ENCODE data around the gene FFAR1. TPM values are rescaled to one million over a fixed set of nuclear protein-coding genes. Genes with fewer than 3 reads are reported as not detected.

The FFAR1 gene
- total and polyA plus RNA-seq, 5 donors from 2014 or later, result not detected

GRCh38 chr19:35351411-35352176, 3.9 kb downstream of the FFAR1 start:
- H3K27ac Mint-ChIP-seq, result no peak overlapping the region
- peaks cover 0 to 2% (median 0%) of the 10 kb centered on the region in 7 donors for H3K9me3 Mint-ChIP-seq
- no peak for DNase-seq

GRCh38 chr19:35352177-35352447, 4.4 kb downstream of the FFAR1 start:
- Histone ChIP-seq H3K27ac (ENCODE audit: insufficient read depth, low read length, poor library complexity, severe bottlenecking) (no peak overlapping the region), H3K27me3 (ENCODE audit: control insufficient read depth, insufficient read depth, low read length) (no peaks in the 10 kb centered on the region), H3K9me3 (ENCODE audit: control insufficient read depth in 2 of 2, low read length in 2 of 2) (no peaks in the 10 kb centered on the region), H3K4me1 (ENCODE audit: control insufficient read depth, insufficient read depth, low read length, poor library complexity, severe bottlenecking) (peaks cover 11% of the 10 kb centered on the region), H3K36me3 (ENCODE audit: control insufficient read depth, insufficient read depth, low read length) (no peaks in the 10 kb centered on the region), H3K4me3 (ENCODE audit: low read depth, low read length) (no peak overlapping the region)
- H3K4me1 Mint-ChIP-seq, result peaks cover 0 to 14% (median 10%) of the 10 kb centered on the region in 4 donors
- H3K27ac Mint-ChIP-seq, result no peak overlapping the region
- H3K9me3 Mint-ChIP-seq, result peaks cover 0 to 2% (median 0%) of the 10 kb centered on the region in 7 donors
- DNase-seq (no peak), ATAC-seq (ENCODE audit: low read depth in 2 of 2) (no peak)
- H3K4me3 Mint-ChIP-seq, result no peak overlapping the region
- H3K36me3 Mint-ChIP-seq, result no peaks in the 10 kb centered on the region
- peaks cover 31% of the 10 kb centered on the region for H3K27me3 Mint-ChIP-seq

More at GRCh38 chr19:35351411-35352176, 3.9 kb downstream of the FFAR1 start:
- ATAC-seq (ENCODE audit: low read depth in 2 of 2), result no peak
- Mint-ChIP-seq H3K27me3 (peaks cover 29% of the 10 kb centered on the region), H3K36me3 (no peaks in the 10 kb centered on the region), H3K4me1 (peaks cover 0 to 18% (median 12%) of the 10 kb centered on the region in 4 donors), H3K4me3 (no peak overlapping the region)
- Histone ChIP-seq H3K27me3 (ENCODE audit: control insufficient read depth, insufficient read depth, low read length) (no peaks in the 10 kb centered on the region), H3K27ac (ENCODE audit: insufficient read depth, low read length, poor library complexity, severe bottlenecking) (no peak overlapping the region), H3K9me3 (ENCODE audit: control insufficient read depth in 2 of 2, low read length in 2 of 2) (no peaks in the 10 kb centered on the region), H3K4me3 (ENCODE audit: low read depth, low read length) (no peak overlapping the region), H3K36me3 (ENCODE audit: control insufficient read depth, insufficient read depth, low read length) (no peaks in the 10 kb centered on the region), H3K4me1 (ENCODE audit: control insufficient read depth, insufficient read depth, low read length, poor library complexity, severe bottlenecking) (peaks cover 16% of the 10 kb centered on the region)

- H3K9me3 ChIP-seq (ENCODE audit: control insufficient read depth in 2 of 2, low read length in 2 of 2), result no peaks in the 10 kb centered on the region
- no peak overlapping the region for H3K4me3 ChIP-seq (ENCODE audit: low read depth, low read length)
- no peaks in the 10 kb centered on the region for H3K27me3 ChIP-seq (ENCODE audit: control insufficient read depth, insufficient read depth, low read length)
- ATAC-seq (ENCODE audit: low read depth in 2 of 2) (peak; percentile 55 to 62), DNase-seq (peak; percentile 38 to 69 (median 62))
- H3K27ac ChIP-seq (ENCODE audit: insufficient read depth, low read length, poor library complexity, severe bottlenecking), result no peak overlapping the region
- Mint-ChIP-seq H3K27me3 (peaks cover 33% of the 10 kb centered on the region), H3K36me3 (no peaks in the 10 kb centered on the region), H3K4me1 (peaks cover 0 to 9% (median 5%) of the 10 kb centered on the region in 4 donors), H3K4me3 (no peak overlapping the region), H3K27ac (no peak overlapping the region), H3K9me3 (peaks cover 0 to 2% (median 0%) of the 10 kb centered on the region in 7 donors)
- H3K4me1 ChIP-seq (ENCODE audit: control insufficient read depth, insufficient read depth, low read length, poor library complexity, severe bottlenecking), result peaks cover 6% of the 10 kb centered on the region
- H3K36me3 ChIP-seq (ENCODE audit: control insufficient read depth, insufficient read depth, low read length), result no peaks in the 10 kb centered on the region
Measured at GRCh38 chr19:35352448-35353304, 5.0 kb downstream of the FFAR1 start.

GRCh38 chr19:35353635-35354034, 5.9 kb downstream of the FFAR1 start:
- no peaks in the 10 kb centered on the region for H3K27me3 ChIP-seq (ENCODE audit: control insufficient read depth, insufficient read depth, low read length)
- H3K4me3 ChIP-seq (ENCODE audit: low read depth, low read length), result no peak overlapping the region
- Mint-ChIP-seq H3K27ac (peak overlapping the region in 1 of 3 donors; percentile 52), H3K27me3 (peaks cover 34% of the 10 kb centered on the region), H3K36me3 (no peaks in the 10 kb centered on the region), H3K9me3 (peaks cover 0 to 2% (median 0%) of the 10 kb centered on the region in 7 donors), H3K4me3 (no peak overlapping the region), H3K4me1 (peaks cover 0 to 9% (median 7%) of the 10 kb centered on the region in 4 donors)
- ATAC-seq (ENCODE audit: low read depth in 2 of 2) (no peak), DNase-seq (no peak)
- no peaks in the 10 kb centered on the region for H3K36me3 ChIP-seq (ENCODE audit: control insufficient read depth, insufficient read depth, low read length)
- no peaks in the 10 kb centered on the region for H3K9me3 ChIP-seq (ENCODE audit: control insufficient read depth in 2 of 2, low read length in 2 of 2)
- peaks cover 6% of the 10 kb centered on the region for H3K4me1 ChIP-seq (ENCODE audit: control insufficient read depth, insufficient read depth, low read length, poor library complexity, severe bottlenecking)
- no peak overlapping the region for H3K27ac ChIP-seq (ENCODE audit: insufficient read depth, low read length, poor library complexity, severe bottlenecking)

GRCh38 chr19:35354898-35355297, 7.2 kb downstream of the FFAR1 start:
- DNase-seq (no peak), ATAC-seq (ENCODE audit: low read depth in 2 of 2) (no peak)
- H3K36me3 Mint-ChIP-seq, result no peaks in the 10 kb centered on the region
- Histone ChIP-seq H3K9me3 (ENCODE audit: control insufficient read depth in 2 of 2, low read length in 2 of 2) (no peaks in the 10 kb centered on the region), H3K36me3 (ENCODE audit: control insufficient read depth, insufficient read depth, low read length) (no peaks in the 10 kb centered on the region), H3K27ac (ENCODE audit: insufficient read depth, low read length, poor library complexity, severe bottlenecking) (no peak overlapping the region), H3K4me3 (ENCODE audit: low read depth, low read length) (no peak overlapping the region), H3K4me1 (ENCODE audit: control insufficient read depth, insufficient read depth, low read length, poor library complexity, severe bottlenecking) (peaks cover 6% of the 10 kb centered on the region), H3K27me3 (ENCODE audit: control insufficient read depth, insufficient read depth, low read length) (no peaks in the 10 kb centered on the region)
- H3K9me3 Mint-ChIP-seq, result peaks cover 0 to 2% (median 0%) of the 10 kb centered on the region in 7 donors
- H3K4me1 Mint-ChIP-seq, result peaks cover 0 to 9% (median 7%) of the 10 kb centered on the region in 4 donors
- no peak overlapping the region for H3K27ac Mint-ChIP-seq
- no peak overlapping the region for H3K4me3 Mint-ChIP-seq
- H3K27me3 Mint-ChIP-seq, result peaks cover 28% of the 10 kb centered on the region

- Mint-ChIP-seq H3K27me3 (peaks cover 27% of the 10 kb centered on the region), H3K4me1 (peaks cover 0 to 9% (median 7%) of the 10 kb centered on the region in 4 donors), H3K36me3 (no peaks in the 10 kb centered on the region), H3K4me3 (no peak overlapping the region), H3K9me3 (peaks cover 0 to 2% (median 0%) of the 10 kb centered on the region in 7 donors), H3K27ac (peak overlapping the region in 1 of 3 donors; percentile 18)
- no peaks in the 10 kb centered on the region for H3K36me3 ChIP-seq (ENCODE audit: control insufficient read depth, insufficient read depth, low read length)
- no peak overlapping the region for H3K27ac ChIP-seq (ENCODE audit: insufficient read depth, low read length, poor library complexity, severe bottlenecking)
- H3K4me3 ChIP-seq (ENCODE audit: low read depth, low read length), result no peak overlapping the region
- H3K9me3 ChIP-seq (ENCODE audit: control insufficient read depth in 2 of 2, low read length in 2 of 2), result no peaks in the 10 kb centered on the region
- H3K4me1 ChIP-seq (ENCODE audit: control insufficient read depth, insufficient read depth, low read length, poor library complexity, severe bottlenecking), result peaks cover 6% of the 10 kb centered on the region
- DNase-seq (no peak), ATAC-seq (ENCODE audit: low read depth in 2 of 2) (no peak)
- no peaks in the 10 kb centered on the region for H3K27me3 ChIP-seq (ENCODE audit: control insufficient read depth, insufficient read depth, low read length)
Measured at GRCh38 chr19:35355791-35356460, 8.2 kb downstream of the FFAR1 start.

- Mint-ChIP-seq H3K27ac (peak within 1 kb of the TSS in 2 of 3 donors; percentile 15 to 16), H3K4me1 (peaks cover 0 to 5% (median 4%) of the 10 kb centered on the region in 4 donors), H3K4me3 (peak within 1 kb of the TSS in 2 of 4 donors; percentile 34 to 48), H3K27me3 (peaks cover 25% of the 10 kb centered on the region), H3K9me3 (peaks cover 0 to 2% (median 0%) of the 10 kb centered on the region in 7 donors), H3K36me3 (no peaks in the 10 kb centered on the region)
- no peak within 1 kb of the TSS for H3K27ac ChIP-seq (ENCODE audit: insufficient read depth, low read length, poor library complexity, severe bottlenecking)
- H3K4me1 ChIP-seq (ENCODE audit: control insufficient read depth, insufficient read depth, low read length, poor library complexity, severe bottlenecking), result peaks cover under 1% of the 10 kb centered on the region
- DNase-seq, result peak in 1 of 3 donors; percentile 4
- ATAC-seq (ENCODE audit: low read depth in 2 of 2), result no peak
- H3K9me3 ChIP-seq (ENCODE audit: control insufficient read depth in 2 of 2, low read length in 2 of 2), result no peaks in the 10 kb centered on the region
- H3K27me3 ChIP-seq (ENCODE audit: control insufficient read depth, insufficient read depth, low read length), result no peaks in the 10 kb centered on the region
- H3K36me3 ChIP-seq (ENCODE audit: control insufficient read depth, insufficient read depth, low read length), result no peaks in the 10 kb centered on the region
- H3K4me3 ChIP-seq (ENCODE audit: low read depth, low read length), result no peak within 1 kb of the TSS
Measured at GRCh38 chr19:35357867-35358573, 10.3 kb downstream of the FFAR1 start, which contains the start of gene FFAR3. Gene FFAR3, plus strand, starts transcription at chr19:35358460. Its CDS starts 431 bp downstream, at chr19:35358891.
